ENCODE measurements around the gene SPINK7. TPM values are rescaled to one million over a fixed set of nuclear protein-coding genes. Genes with fewer than 3 reads are reported as not detected.
"Not testable (repeated sequence)": the region's sequence is repeated elsewhere in the genome, so short reads cannot be mapped to it uniquely, and the experiment has no call there.

Gene SPINK7
- not detected in 2 replicates for polyA plus RNA-seq (2013)

- Histone ChIP-seq H3K27me3 (ENCODE audit: insufficient read depth, low read length) (no peaks in the 10 kb centered on the region), H3K14ac (ENCODE audit: low read length) (no peak within 1 kb of the TSS), H4K91ac (ENCODE audit: low read depth, low read length) (no peak within 1 kb of the TSS), H2AK5ac (ENCODE audit: low read length) (no peak within 1 kb of the TSS), H2BK120ac (ENCODE audit: insufficient read depth, low read length, poor library complexity) (no peak within 1 kb of the TSS), H3K9ac (ENCODE audit: low read length) (no peak within 1 kb of the TSS), H3K36me3 (ENCODE audit: control insufficient read depth in 1 of 2, insufficient read depth in 2 of 2, low read length in 2 of 2) (no peaks in the 10 kb centered on the region), H3K4me3 (ENCODE audit: low read depth, low read length) (no peak within 1 kb of the TSS), H4K8ac (ENCODE audit: low read depth, low read length) (no peak within 1 kb of the TSS), H3K79me2 (ENCODE audit: control insufficient read depth, insufficient read depth, low read length, poor library complexity) (no peaks in the 10 kb centered on the region), H3K4me1 (ENCODE audit: control insufficient read depth in 1 of 2, insufficient read depth in 2 of 2, low read length in 2 of 2) (no peaks in the 10 kb centered on the region), H4K12ac (ENCODE audit: low read depth, low read length) (no peak within 1 kb of the TSS), H3K27ac (ENCODE audit: low read depth, low read length) (no peak within 1 kb of the TSS), H3K4me2 (ENCODE audit: low read length) (no peak within 1 kb of the TSS), H3K4ac (ENCODE audit: low read depth, low read length) (no peak within 1 kb of the TSS), H3K79me1 (ENCODE audit: low read length) (no peaks in the 10 kb centered on the region), H2AFZ (ENCODE audit: insufficient read depth, low read length, poor library complexity) (no peak within 1 kb of the TSS), H3K18ac (ENCODE audit: low read length) (no peak within 1 kb of the TSS), H3K9me3 (ENCODE audit: insufficient read depth, low read depth, low read length) (no peaks in the 10 kb centered on the region), H2BK12ac (ENCODE audit: low read length) (no peak within 1 kb of the TSS), H3K23ac (ENCODE audit: low read length) (no peak within 1 kb of the TSS), H2BK5ac (ENCODE audit: low read depth, low read length, poor library complexity) (no peak within 1 kb of the TSS)
- no CpG with 5 or more reads among the region's 3 CpGs for WGBS (ENCODE audit: extremely low coverage, insufficient coverage, insufficient read length)
- DNase-seq: no peak
Observed at GRCh38 chr5:148312153-148312552, at the start of gene SPINK7. Gene SPINK7, plus strand, starts transcription at chr5:148312423. Its CDS starts 61 bp downstream, at chr5:148312484.

- Histone ChIP-seq H2BK5ac (ENCODE audit: low read depth, low read length, poor library complexity) (no peak overlapping the region), H3K4me2 (ENCODE audit: low read length) (no peak overlapping the region), H3K4ac (ENCODE audit: low read depth, low read length) (no peak overlapping the region), H3K23ac (ENCODE audit: low read length) (no peak overlapping the region), H3K27me3 (ENCODE audit: insufficient read depth, low read length) (no peaks in the 10 kb centered on the region), H3K14ac (ENCODE audit: low read length) (no peak overlapping the region), H2BK120ac (ENCODE audit: insufficient read depth, low read length, poor library complexity) (no peak overlapping the region), H4K12ac (ENCODE audit: low read depth, low read length) (no peak overlapping the region), H4K8ac (ENCODE audit: low read depth, low read length) (no peak overlapping the region), H3K27ac (ENCODE audit: low read depth, low read length) (no peak overlapping the region), H3K18ac (ENCODE audit: low read length) (no peak overlapping the region), H2BK12ac (ENCODE audit: low read length) (no peak overlapping the region), H3K9ac (ENCODE audit: low read length) (no peak overlapping the region), H3K9me3 (ENCODE audit: insufficient read depth, low read depth, low read length) (no peaks in the 10 kb centered on the region), H3K4me1 (ENCODE audit: control insufficient read depth in 1 of 2, insufficient read depth in 2 of 2, low read length in 2 of 2) (no peaks in the 10 kb centered on the region), H2AK5ac (ENCODE audit: low read length) (no peak overlapping the region), H4K91ac (ENCODE audit: low read depth, low read length) (no peak overlapping the region), H2AFZ (ENCODE audit: insufficient read depth, low read length, poor library complexity) (no peak overlapping the region), H3K36me3 (ENCODE audit: control insufficient read depth in 1 of 2, insufficient read depth in 2 of 2, low read length in 2 of 2) (no peaks in the 10 kb centered on the region), H3K4me3 (ENCODE audit: low read depth, low read length) (no peak overlapping the region), H3K79me1 (ENCODE audit: low read length) (no peaks in the 10 kb centered on the region), H3K79me2 (ENCODE audit: control insufficient read depth, insufficient read depth, low read length, poor library complexity) (no peaks in the 10 kb centered on the region)
- DNase-seq: no peak
- no CpG with 5 or more reads among the region's 3 CpGs for WGBS (ENCODE audit: extremely low coverage, insufficient coverage, insufficient read length)
Observed at GRCh38 chr5:148267962-148268361, 44.3 kb upstream of the SPINK7 start.

GRCh38 chr5:148268566-148268965 is 43.7 kb upstream of the SPINK7 start, which contains the start of gene SPINK13:
Gene SPINK13, plus strand, starts transcription at chr5:148268794. Its CDS starts 1,279 bp downstream, at chr5:148270073.
- WGBS (ENCODE audit: extremely low coverage, insufficient coverage, insufficient read length): no CpG with 5 or more reads among the region's 4 CpGs

GRCh38 chr5:148275129-148275528 is 37.1 kb upstream of the SPINK7 start:
- not testable (repeated sequence) for H3K36me3 ChIP-seq (ENCODE audit: control insufficient read depth in 1 of 2, insufficient read depth in 2 of 2, low read length in 2 of 2); H3K4me3 ChIP-seq (ENCODE audit: low read depth, low read length); H3K79me1 ChIP-seq (ENCODE audit: low read length); H4K8ac ChIP-seq (ENCODE audit: low read depth, low read length); H2BK120ac ChIP-seq (ENCODE audit: insufficient read depth, low read length, poor library complexity); H3K4me1 ChIP-seq (ENCODE audit: control insufficient read depth in 1 of 2, insufficient read depth in 2 of 2, low read length in 2 of 2); H3K4ac ChIP-seq (ENCODE audit: low read depth, low read length); H2BK5ac ChIP-seq (ENCODE audit: low read depth, low read length, poor library complexity); H4K91ac ChIP-seq (ENCODE audit: low read depth, low read length); H2BK12ac ChIP-seq (ENCODE audit: low read length); H3K23ac ChIP-seq (ENCODE audit: low read length); H3K27ac ChIP-seq (ENCODE audit: low read depth, low read length); H3K79me2 ChIP-seq (ENCODE audit: control insufficient read depth, insufficient read depth, low read length, poor library complexity); H3K4me2 ChIP-seq (ENCODE audit: low read length); H3K14ac ChIP-seq (ENCODE audit: low read length); H3K9ac ChIP-seq (ENCODE audit: low read length); H4K12ac ChIP-seq (ENCODE audit: low read depth, low read length); DNase-seq; H2AK5ac ChIP-seq (ENCODE audit: low read length); H3K18ac ChIP-seq (ENCODE audit: low read length); H3K9me3 ChIP-seq (ENCODE audit: insufficient read depth, low read depth, low read length); H3K27me3 ChIP-seq (ENCODE audit: insufficient read depth, low read length); H2AFZ ChIP-seq (ENCODE audit: insufficient read depth, low read length, poor library complexity)
- no CpG with 5 or more reads among the region's 2 CpGs for WGBS (ENCODE audit: extremely low coverage, insufficient coverage, insufficient read length)

More at GRCh38 chr5:148268566-148268965, 43.7 kb upstream of the SPINK7 start, which contains the start of gene SPINK13:
- Histone ChIP-seq H3K9me3 (ENCODE audit: insufficient read depth, low read depth, low read length) (no peaks in the 10 kb centered on the region), H2BK5ac (ENCODE audit: low read depth, low read length, poor library complexity) (no peak within 1 kb of the TSS), H3K4me3 (ENCODE audit: low read depth, low read length) (no peak within 1 kb of the TSS), H2AFZ (ENCODE audit: insufficient read depth, low read length, poor library complexity) (no peak within 1 kb of the TSS), H2BK120ac (ENCODE audit: insufficient read depth, low read length, poor library complexity) (no peak within 1 kb of the TSS), H4K12ac (ENCODE audit: low read depth, low read length) (no peak within 1 kb of the TSS), H3K79me1 (ENCODE audit: low read length) (no peaks in the 10 kb centered on the region), H2BK12ac (ENCODE audit: low read length) (no peak within 1 kb of the TSS), H4K8ac (ENCODE audit: low read depth, low read length) (no peak within 1 kb of the TSS), H3K4me2 (ENCODE audit: low read length) (no peak within 1 kb of the TSS), H3K9ac (ENCODE audit: low read length) (no peak within 1 kb of the TSS), H3K4me1 (ENCODE audit: control insufficient read depth in 1 of 2, insufficient read depth in 2 of 2, low read length in 2 of 2) (no peaks in the 10 kb centered on the region), H3K36me3 (ENCODE audit: control insufficient read depth in 1 of 2, insufficient read depth in 2 of 2, low read length in 2 of 2) (no peaks in the 10 kb centered on the region), H3K14ac (ENCODE audit: low read length) (no peak within 1 kb of the TSS), H4K91ac (ENCODE audit: low read depth, low read length) (no peak within 1 kb of the TSS), H3K18ac (ENCODE audit: low read length) (no peak within 1 kb of the TSS), H3K79me2 (ENCODE audit: control insufficient read depth, insufficient read depth, low read length, poor library complexity) (no peaks in the 10 kb centered on the region), H3K27me3 (ENCODE audit: insufficient read depth, low read length) (no peaks in the 10 kb centered on the region), H3K23ac (ENCODE audit: low read length) (no peak within 1 kb of the TSS), H3K4ac (ENCODE audit: low read depth, low read length) (no peak within 1 kb of the TSS), H2AK5ac (ENCODE audit: low read length) (no peak within 1 kb of the TSS), H3K27ac (ENCODE audit: low read depth, low read length) (no peak within 1 kb of the TSS)
- DNase-seq: peak; percentile 9 to 44
